VCaP (cell line): ENCODE results near the gene WDR37.

ENCODE experiments used
- H3K27ac ChIP-seq: fragments of 450-650 bp; 2 replicates; pipeline ENCODE4 v1.5.1; 2017
- CTCF ChIP-seq: fragments of 450-650 bp; conservative IDR thresholded peaks from 2 replicates; pipeline ENCODE4 v1.5.1; 2017; ENCODE audit warnings: mild to moderate bottlenecking, moderate library complexity

WDR37 gene

GRCh38 chr10:1166828-1167275 is 110.7 kb downstream of the WDR37 start:
- TF ChIP-seq CTCF, result no peak
- no peak overlapping the region for H3K27ac ChIP-seq

GRCh38 chr10:1168763-1169162 is 112.6 kb downstream of the WDR37 start:
- no peak overlapping the region for H3K27ac ChIP-seq
- TF ChIP-seq CTCF, result no peak

- TF ChIP-seq CTCF, result no peak
Measured at GRCh38 chr10:1169186-1169885, 113.2 kb downstream of the WDR37 start.

DNA sequence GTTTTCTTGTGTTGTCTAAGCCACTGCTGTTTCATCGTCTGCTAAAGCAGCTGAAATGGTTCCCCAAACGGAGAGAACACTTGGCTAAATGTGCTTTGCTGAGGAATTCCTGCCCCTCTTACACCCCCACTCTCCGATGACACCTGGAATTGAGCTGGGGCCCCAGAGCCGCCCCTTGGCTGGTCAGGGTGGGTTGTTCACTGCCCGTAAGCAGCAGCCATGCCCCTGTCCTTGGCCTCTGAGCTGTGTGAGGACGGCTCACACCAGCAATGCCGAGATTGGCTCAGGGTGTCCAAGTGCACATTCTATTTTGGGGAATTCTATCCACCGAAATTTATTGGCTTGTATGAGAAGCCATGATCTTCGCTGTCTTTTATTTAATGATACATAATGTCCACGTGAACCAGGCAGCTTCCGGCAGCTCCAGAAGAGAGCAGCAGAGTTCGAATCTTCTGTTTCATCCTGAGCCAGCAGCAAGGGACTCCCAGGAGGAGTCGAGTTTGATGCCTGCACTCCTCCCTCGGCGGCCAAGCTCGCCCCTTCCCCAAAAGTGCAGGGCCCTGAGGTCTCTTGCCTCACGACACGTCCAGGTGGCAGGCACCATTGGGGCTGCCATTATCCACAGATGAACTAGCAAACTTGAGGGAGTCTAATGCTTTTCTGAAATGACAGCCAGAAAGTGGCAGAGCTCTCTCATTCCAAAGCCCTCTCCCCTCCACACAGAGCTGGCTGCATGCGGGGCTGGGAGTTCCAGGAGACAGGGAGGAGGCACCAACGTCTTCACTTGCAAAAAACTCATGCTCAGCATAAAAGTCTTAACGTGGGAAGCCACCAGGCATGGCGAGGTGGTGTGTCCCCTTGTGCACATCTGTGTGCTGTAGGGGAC is 114.0 kb downstream of the WDR37 start:
- H3K27ac ChIP-seq, result no peak overlapping the region
- TF ChIP-seq CTCF, result no peak

More at GRCh38 chr10:1169186-1169885, 113.2 kb downstream of the WDR37 start:
- H3K27ac ChIP-seq, result no peak overlapping the region

DNA sequence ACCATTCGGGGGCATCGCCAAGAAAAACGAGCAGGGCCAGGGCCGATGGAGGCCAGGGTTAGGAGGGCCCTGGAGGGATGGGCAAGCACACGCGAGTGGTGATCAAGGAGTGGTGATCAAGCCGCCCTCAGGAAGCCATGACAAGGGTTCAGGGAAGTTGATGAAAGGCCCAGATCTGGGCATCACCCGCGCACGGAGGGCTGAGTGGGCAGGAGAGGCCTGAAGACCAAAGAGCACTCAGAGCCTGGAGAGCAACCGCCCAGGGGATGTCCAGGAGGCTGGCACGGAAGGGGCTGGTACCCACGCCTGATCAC is 114.6 kb downstream of the WDR37 start:
- no peak overlapping the region for H3K27ac ChIP-seq
- TF ChIP-seq CTCF, result no peak

DNA sequence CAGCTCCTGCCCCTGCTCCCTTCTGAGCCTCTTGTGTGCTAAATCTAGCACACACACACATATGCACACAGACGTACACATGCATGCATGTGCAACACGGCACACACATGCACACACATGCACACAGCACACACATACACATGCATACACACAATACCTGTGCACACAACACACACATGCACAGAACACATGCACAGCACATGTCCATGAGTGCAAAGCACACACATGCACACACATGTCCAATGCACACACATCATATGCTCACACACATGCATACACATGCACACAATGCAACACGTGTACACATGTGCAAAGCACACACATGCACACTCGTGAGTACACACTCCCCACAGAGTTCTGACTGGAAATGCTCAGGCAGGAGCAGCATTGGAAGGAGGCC is 115.0 kb downstream of the WDR37 start:
- TF ChIP-seq CTCF, result no peak
- H3K27ac ChIP-seq, result no peak overlapping the region

- no peak overlapping the region for H3K27ac ChIP-seq
- TF ChIP-seq CTCF, result no peak
Measured at GRCh38 chr10:1171586-1171985, 115.4 kb downstream of the WDR37 start.
